RCC 7860 (cell line): ENCODE data around the gene IRF4.

ENCODE experiments used
- DNase-seq: peaks from one replicate; pipeline ENCODE4 v3.0.0-alpha.2; 2015; ENCODE audit warnings: low spot score
- FAIRE-seq: peaks from 2 replicates; lab custom pipeline; 2012; peaks lifted over from hg19 to GRCh38; lab: Jason Lieb, UNC

Gene IRF4

GRCh38 chr6:352896-353470 is 38.6 kb upstream of the IRF4 start:
- FAIRE-seq = no peak
- DNase-seq = no peak

GRCh38 chr6:353642-354614 is 37.6 kb upstream of the IRF4 start:
- FAIRE-seq (no peak), DNase-seq (no peak)

- no peak for DNase-seq
- FAIRE-seq = no peak
Measured at GRCh38 chr6:354631-355280, 36.8 kb upstream of the IRF4 start.

- no peak for DNase-seq
- FAIRE-seq = no peak
Measured at GRCh38 chr6:355373-356208, 36.0 kb upstream of the IRF4 start.

GRCh38 chr6:356828-357251 is 34.7 kb upstream of the IRF4 start:
- DNase-seq (no peak), FAIRE-seq (no peak)

- no peak for DNase-seq
- no peak for FAIRE-seq
Measured at GRCh38 chr6:357261-357790, 34.2 kb upstream of the IRF4 start.

GRCh38 chr6:357791-358341 is 33.7 kb upstream of the IRF4 start:
- FAIRE-seq (no peak), DNase-seq (no peak)

GRCh38 chr6:358432-358831 is 33.1 kb upstream of the IRF4 start:
- DNase-seq (no peak), FAIRE-seq (no peak)

- DNase-seq (no peak), FAIRE-seq (no peak)
Measured at GRCh38 chr6:358847-359246, 32.7 kb upstream of the IRF4 start.

GRCh38 chr6:359261-360035 is 32.1 kb upstream of the IRF4 start:
- DNase-seq (no peak), FAIRE-seq (no peak)

- DNase-seq = no peak
- no peak for FAIRE-seq
Measured at GRCh38 chr6:360349-360748, 31.2 kb upstream of the IRF4 start.

- FAIRE-seq (no peak), DNase-seq (no peak)
Measured at GRCh38 chr6:360764-361373, 30.7 kb upstream of the IRF4 start.

GRCh38 chr6:361411-362132 is 30.0 kb upstream of the IRF4 start:
- no peak for FAIRE-seq
- no peak for DNase-seq

GRCh38 chr6:362231-362923 is 29.2 kb upstream of the IRF4 start:
- no peak for FAIRE-seq
- no peak for DNase-seq

GRCh38 chr6:362924-363249 is 28.7 kb upstream of the IRF4 start:
- FAIRE-seq (no peak), DNase-seq (no peak)

GRCh38 chr6:363291-363690 is 28.3 kb upstream of the IRF4 start:
- DNase-seq (no peak), FAIRE-seq (no peak)

- no peak for DNase-seq
- no peak for FAIRE-seq
Measured at GRCh38 chr6:363909-364308, 27.6 kb upstream of the IRF4 start.
